K562 (cell line): ENCODE measurements around the gene XYLB. TPM values are rescaled to one million over a fixed set of nuclear protein-coding genes. Genes with fewer than 3 reads are reported as not detected.

Source experiments
- AFF1 ChIP-seq, 2 experiments: fragments of 450-650 bp; IDR thresholded peaks; 2 replicates each; pipeline ENCODE4 v1.6.1; 2018; ENCODE audit warnings: mild to moderate bottlenecking in 2 of 2, low read depth in 1 of 2; ENCODE audit not compliant: partially characterized antibody in 2 of 2
- CAMTA2 ChIP-seq: fragments of 250-450 bp; sonication (Bioruptor Pico); conservative IDR thresholded peaks from 2 replicates; pipeline ENCODE4 v1.5.1; 2022
- CBX2 ChIP-seq: fragments of 200-600 bp; sonication (generic); IDR thresholded peaks from one replicate; pipeline ENCODE4 v1.6.1; 2012; ENCODE audit warnings: mild to moderate bottlenecking, low read length, inconsistent platforms; ENCODE audit not compliant: insufficient read depth, poor library complexity, severe bottlenecking
- FOXA3 ChIP-seq, 2 experiments: fragments of 450-650 bp in 1 of 2; sonication (generic) in 1 of 2; formaldehyde crosslinking; IDR thresholded peaks in 1 of 2; conservative IDR thresholded peaks in 1 of 2; 2 replicates each; pipeline versions ENCODE4 v1.4.0 to v1.8.0; 2020 to 2022; ENCODE audit warnings: mild to moderate bottlenecking in 2 of 2, missing genetic modification reagents in 1 of 2
- HDAC6 ChIP-seq: IDR thresholded peaks from 2 replicates; pipeline ENCODE4 v1.6.1; 2012; ENCODE audit warnings: low read depth, mild to moderate bottlenecking, control low read depth, inconsistent platforms, low read length, moderate library complexity
- KDM2B ChIP-seq: fragments of 250-450 bp; sonication (Bioruptor Pico); IDR thresholded peaks from 2 replicates; pipeline ENCODE4 v1.8.0; 2021; ENCODE audit warnings: mild to moderate bottlenecking, moderate library complexity
- MLX ChIP-seq, 2 experiments: fragments of 450-650 bp in 1 of 2; sonication (generic) in 1 of 2; formaldehyde crosslinking; conservative IDR thresholded peaks; 2 replicates each; pipeline versions ENCODE4 v1.4.0 to v1.8.1; 2020 to 2022; ENCODE audit warnings: mild to moderate bottlenecking in 1 of 2, missing genetic modification reagents in 1 of 2
- SOX6 ChIP-seq: fragments of 450-650 bp; IDR thresholded peaks from 2 replicates; pipeline ENCODE4 v1.6.1; 2014; ENCODE audit warnings: mild to moderate bottlenecking
- TEAD4 ChIP-seq, 2 experiments: sonication (generic) in 1 of 2; formaldehyde crosslinking in 1 of 2; IDR thresholded peaks; 2 replicates each; pipeline versions ENCODE4 v1.6.1 to v1.8.0; 2012 to 2022; ENCODE audit warnings: borderline replicate concordance in 1 of 2, inconsistent platforms in 1 of 2, low read length in 1 of 2, mild to moderate bottlenecking in 1 of 2, missing genetic modification reagents in 1 of 2
- TSHZ1 ChIP-seq: fragments of 250-450 bp; sonication (Bioruptor Pico); IDR thresholded peaks from 2 replicates; pipeline ENCODE4 v1.4.0; 2020; ENCODE audit warnings: mild to moderate bottlenecking, moderate library complexity
- UBTF ChIP-seq, 2 experiments: IDR thresholded peaks; 2 replicates each; pipeline ENCODE4 v1.6.1; 2012; ENCODE audit warnings: improper control_type of control experiment in 2 of 2, low read depth in 2 of 2, low read length in 2 of 2, borderline replicate concordance in 1 of 2
- WHSC1 ChIP-seq: IDR thresholded peaks from one replicate; pipeline ENCODE4 v1.6.1; 2012; ENCODE audit warnings: low read length, control low read depth, inconsistent platforms
- ZNF175 ChIP-seq: fragments of 200-800 bp; sonication (Bioruptor generic); IDR thresholded peaks from 2 replicates; pipeline ENCODE4 v1.6.1; 2016; ENCODE audit warnings: low read depth, mild to moderate bottlenecking, missing genetic modification characterization, missing compliant biosample characterization
- ZNF224 ChIP-seq: sonication (generic); formaldehyde crosslinking; IDR thresholded peaks from 2 replicates; pipeline ENCODE4 v1.8.0; 2022; ENCODE audit warnings: mild to moderate bottlenecking, missing genetic modification reagents
- ZSCAN32 ChIP-seq: fragments of 450-650 bp; formaldehyde crosslinking; IDR thresholded peaks from 2 replicates; pipeline ENCODE4 v1.4.0; 2020; ENCODE audit warnings: mild to moderate bottlenecking, moderate library complexity
- polyA plus RNA-seq, 8 experiments: library from polyadenylated mRNA; depleted of rRNA in 4 of 8; stranded (reverse) in 5 of 8; unstranded in 3 of 8; fragments of >200 nt; fragmentation: Nextera tagmentation in 2 of 8; fragmentation: Illumina TruSeq in 1 of 8; extraction: Ambion mirVana in 2 of 8; extraction: Trizol in 1 of 8; gene quantifications; 2 replicates each; pipeline versions ENCODE4 v1.2.1 to v1.2.3, GENCODE V29; 2011 to 2014; ENCODE audit warnings: inconsistent platforms in 1 of 8, missing spikeins in 1 of 8
- total RNA-seq, 7 experiments: library from RNA; depleted of rRNA in 6 of 7; stranded (reverse); fragments of >200 nt in 6 of 7; fragmentation: Illumina TruSeq in 2 of 7; extraction: Trizol in 2 of 7; gene quantifications; 2 replicates each; pipeline versions ENCODE4 v1.2.1 to v1.2.3, GENCODE V29; 2011 to 2021; ENCODE audit warnings: low replicate concordance in 1 of 7

The XYLB gene
- total and polyA plus RNA-seq, 9 of the 15 experiments (the other 6 are each of a cell fraction or from before 2014, with no cell fraction given): 4.0 to 20.2 (median 13.2) TPM

- TF ChIP-seq AFF1 (IDR thresholded peaks at IDR 0.05; ENCODE audit: low read depth in 1 of 2, partially characterized antibody in 2 of 2) (no peak), UBTF (IDR thresholded peaks at IDR 0.05; ENCODE audit: borderline replicate concordance in 1 of 2, low read depth in 2 of 2, low read length in 2 of 2) (no peak), TEAD4 (IDR thresholded peaks at IDR 0.05; ENCODE audit: low read length) (no peak), TEAD4 (CRISPR knock-in tag; IDR thresholded peaks at IDR 0.05; ENCODE audit: borderline replicate concordance) (no peak), TSHZ1 (no peak), SOX6 (no peak), ZNF224 (CRISPR knock-in tag) (no peak), FOXA3 (CRISPR knock-in tag; conservative IDR thresholded peaks at IDR 0.05 in 1 of 2, IDR thresholded peaks at IDR 0.05 in 1 of 2) (no peak), KDM2B (no peak), ZSCAN32 (CRISPR knock-in tag) (no peak), WHSC1 (no peak), ZNF175 (no peak), CBX2 (no peak), HDAC6 (no peak), CAMTA2 (CRISPR knock-in tag) (no peak), MLX (CRISPR knock-in tag; conservative IDR thresholded peaks at IDR 0.05) (no peak)
Observed at GRCh38 chr3:38453075-38453912, 106.7 kb downstream of the XYLB start, which contains the start of gene ACVR2B (continued).
